Loucy (cell line): ENCODE measurements around the gene COLEC11.

Experiments used
- H2AFZ ChIP-seq: fragments of 200-600 bp; sonication (generic); 2 replicates; pipeline ENCODE4 v1.6.0; 2016; ENCODE audit warnings: antibody characterized with exemption, mild to moderate bottlenecking, low read length, moderate library complexity
- H3F3A ChIP-seq: fragments of 200-600 bp; 2 replicates; pipeline ENCODE4 v1.6.0; 2016; ENCODE audit warnings: antibody characterized with exemption, low read depth, mild to moderate bottlenecking
- H3K27me3 ChIP-seq: fragments of 200-600 bp; sonication (generic); 2 replicates; pipeline ENCODE4 v1.6.1; 2014; ENCODE audit warnings: low read length, mild to moderate bottlenecking; ENCODE audit not compliant: insufficient read depth, poor library complexity, severe bottlenecking
- H3K36me3 ChIP-seq: fragments of 200-600 bp; sonication (generic); 2 replicates; pipeline ENCODE4 v1.6.1; 2016; ENCODE audit warnings: low read length; ENCODE audit not compliant: insufficient read depth
- H3K4me1 ChIP-seq: fragments of 200-600 bp; sonication (generic); 2 replicates; pipeline ENCODE4 v1.5.1; 2014; ENCODE audit warnings: low read length, mild to moderate bottlenecking; ENCODE audit not compliant: insufficient read depth, poor library complexity, severe bottlenecking
- H3K4me2 ChIP-seq: fragments of 200-600 bp; sonication (generic); 2 replicates; pipeline ENCODE4 v1.6.0; 2014; ENCODE audit warnings: antibody characterized with exemption, low read length, low read depth, mild to moderate bottlenecking; ENCODE audit not compliant: poor library complexity, severe bottlenecking
- H3K4me3 ChIP-seq: fragments of 200-600 bp; sonication (generic); 2 replicates; pipeline ENCODE4 v1.5.1; 2014; ENCODE audit warnings: low read length, mild to moderate bottlenecking, mixed read lengths; ENCODE audit not compliant: poor library complexity, severe bottlenecking
- H3K79me2 ChIP-seq: fragments of 200-600 bp; sonication (generic); 2 replicates; pipeline ENCODE4 v1.6.1; 2014; ENCODE audit warnings: low read length; ENCODE audit not compliant: insufficient read depth
- H3K9ac ChIP-seq: fragments of 200-600 bp; sonication (generic); 2 replicates; pipeline ENCODE4 v1.6.0; 2014; ENCODE audit warnings: mild to moderate bottlenecking, low read depth, low read length, moderate library complexity; ENCODE audit not compliant: poor library complexity, severe bottlenecking
- H3K9me2 ChIP-seq: fragments of 200-600 bp; sonication (generic); replicated peaks from 2 replicates; pipeline ENCODE4 v1.6.1; 2016; ENCODE audit warnings: low read depth, low read length, mixed read lengths
- H3K9me3 ChIP-seq: fragments of 200-600 bp; sonication (generic); 2 replicates; pipeline ENCODE4 v1.6.1; 2014; ENCODE audit warnings: mild to moderate bottlenecking, antibody characterized with exemption, low read length, low read depth; ENCODE audit not compliant: insufficient read depth
- H4K20me1 ChIP-seq: fragments of 200-600 bp; sonication (generic); 2 replicates; pipeline ENCODE4 v1.6.0; 2014; ENCODE audit warnings: antibody characterized with exemption, low read length, mild to moderate bottlenecking; ENCODE audit not compliant: insufficient read depth, poor library complexity, severe bottlenecking
- EZH2phosphoT487 ChIP-seq: fragments of 200-600 bp; IDR thresholded peaks from 2 replicates; pipeline ENCODE4 v1.6.1; 2018; ENCODE audit warnings: antibody characterized with exemption, mild to moderate bottlenecking, moderate library complexity, borderline replicate concordance
- TF ChIP-seq, protein P1 (sequence below): fragments of 200-600 bp; sonication (generic); conservative IDR thresholded peaks from 2 replicates; pipeline ENCODE4 v1.5.1; 2014; ENCODE audit warnings: mild to moderate bottlenecking, antibody characterized with exemption, low read length

COLEC11 gene

GRCh38 chr2:3661149-3661660 lies 66.3 kb downstream of the COLEC11 start:
- no peaks in the 10 kb centered on the region for H3K36me3 ChIP-seq
- H3F3A ChIP-seq: no peaks in the 10 kb centered on the region
- no peaks in the 10 kb centered on the region for H4K20me1 ChIP-seq
- H3K9me3 ChIP-seq: no peaks in the 10 kb centered on the region
- TF ChIP-seq, protein P1, sequence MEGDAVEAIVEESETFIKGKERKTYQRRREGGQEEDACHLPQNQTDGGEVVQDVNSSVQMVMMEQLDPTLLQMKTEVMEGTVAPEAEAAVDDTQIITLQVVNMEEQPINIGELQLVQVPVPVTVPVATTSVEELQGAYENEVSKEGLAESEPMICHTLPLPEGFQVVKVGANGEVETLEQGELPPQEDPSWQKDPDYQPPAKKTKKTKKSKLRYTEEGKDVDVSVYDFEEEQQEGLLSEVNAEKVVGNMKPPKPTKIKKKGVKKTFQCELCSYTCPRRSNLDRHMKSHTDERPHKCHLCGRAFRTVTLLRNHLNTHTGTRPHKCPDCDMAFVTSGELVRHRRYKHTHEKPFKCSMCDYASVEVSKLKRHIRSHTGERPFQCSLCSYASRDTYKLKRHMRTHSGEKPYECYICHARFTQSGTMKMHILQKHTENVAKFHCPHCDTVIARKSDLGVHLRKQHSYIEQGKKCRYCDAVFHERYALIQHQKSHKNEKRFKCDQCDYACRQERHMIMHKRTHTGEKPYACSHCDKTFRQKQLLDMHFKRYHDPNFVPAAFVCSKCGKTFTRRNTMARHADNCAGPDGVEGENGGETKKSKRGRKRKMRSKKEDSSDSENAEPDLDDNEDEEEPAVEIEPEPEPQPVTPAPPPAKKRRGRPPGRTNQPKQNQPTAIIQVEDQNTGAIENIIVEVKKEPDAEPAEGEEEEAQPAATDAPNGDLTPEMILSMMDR: no peak
- no peak for TF ChIP-seq EZH2phosphoT487
- no peak overlapping the region for H2AFZ ChIP-seq
- no peak overlapping the region for H3K4me3 ChIP-seq
- no peaks in the 10 kb centered on the region for H3K9me2 ChIP-seq
- no peak overlapping the region for H3K9ac ChIP-seq
- no peaks in the 10 kb centered on the region for H3K79me2 ChIP-seq
- H3K4me2 ChIP-seq: no peak overlapping the region
- H3K4me1 ChIP-seq: no peaks in the 10 kb centered on the region
- H3K27me3 ChIP-seq: no peaks in the 10 kb centered on the region

DNA sequence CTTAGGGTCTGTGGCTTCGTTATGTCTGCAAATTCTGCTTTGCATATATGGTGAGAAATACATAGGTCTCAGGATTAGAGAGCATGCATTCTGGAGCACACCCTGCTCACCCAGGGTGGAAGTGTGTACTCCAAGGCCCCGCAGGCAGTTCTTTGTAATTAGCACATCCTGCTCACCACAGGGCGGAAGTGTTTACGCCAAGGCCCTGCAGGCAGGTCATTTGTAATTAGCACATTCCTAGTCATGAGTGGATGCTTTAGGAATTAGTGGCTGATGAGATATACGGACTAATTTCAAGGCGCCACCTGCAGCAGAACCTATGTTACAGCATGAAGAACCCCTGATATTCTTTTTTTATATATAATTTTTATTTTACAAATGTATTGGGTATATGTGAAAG lies 67.3 kb downstream of the COLEC11 start:
- no peaks in the 10 kb centered on the region for H3K36me3 ChIP-seq
- H3K4me2 ChIP-seq: no peak overlapping the region
- H4K20me1 ChIP-seq: no peaks in the 10 kb centered on the region
- no peaks in the 10 kb centered on the region for H3K27me3 ChIP-seq
- no peak overlapping the region for H2AFZ ChIP-seq
- no peaks in the 10 kb centered on the region for H3K79me2 ChIP-seq
- H3F3A ChIP-seq: no peaks in the 10 kb centered on the region
- H3K4me1 ChIP-seq: no peaks in the 10 kb centered on the region
- H3K9ac ChIP-seq: no peak overlapping the region
- H3K9me3 ChIP-seq: no peaks in the 10 kb centered on the region
- no peak overlapping the region for H3K4me3 ChIP-seq
- TF ChIP-seq, protein P1: peak; percentile 29; the same call in 1 of the 2 replicates
- TF ChIP-seq EZH2phosphoT487: no peak
- H3K9me2 ChIP-seq: no peaks in the 10 kb centered on the region

DNA sequence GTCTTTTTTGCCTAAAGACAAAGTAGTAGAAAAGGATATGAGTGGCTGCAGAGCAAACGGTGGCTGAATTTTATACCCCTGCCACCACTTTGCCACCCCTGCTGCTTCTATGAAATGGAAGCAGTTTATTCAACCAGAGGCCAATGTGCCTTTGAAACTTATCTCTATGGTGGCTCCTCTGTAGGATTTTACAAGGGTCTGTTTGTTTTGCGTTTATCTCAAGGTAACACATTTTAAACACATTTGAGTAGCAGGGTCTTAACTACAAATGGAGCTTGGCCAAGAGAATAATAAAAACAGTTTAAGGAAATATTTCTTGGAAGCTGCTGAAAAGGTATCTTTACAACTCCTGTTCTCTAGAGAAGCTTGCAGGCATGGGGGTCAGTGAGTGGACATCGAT lies 69.2 kb downstream of the COLEC11 start:
- Histone ChIP-seq H4K20me1 (no peaks in the 10 kb centered on the region), H3K36me3 (no peaks in the 10 kb centered on the region), H2AFZ (no peak overlapping the region), H3K79me2 (no peaks in the 10 kb centered on the region), H3K9me3 (no peaks in the 10 kb centered on the region), H3K27me3 (no peaks in the 10 kb centered on the region), H3K4me3 (no peak overlapping the region), H3K9ac (no peak overlapping the region), H3F3A (no peaks in the 10 kb centered on the region), H3K4me2 (no peak overlapping the region), H3K9me2 (no peaks in the 10 kb centered on the region), H3K4me1 (no peaks in the 10 kb centered on the region)
- TF ChIP-seq EZH2phosphoT487: no peak
- TF ChIP-seq, protein P1: no peak
